Neural cell (in vitro differentiated cells): ENCODE measurements around the gene ZNRF1. TPM values are rescaled to one million over a fixed set of nuclear protein-coding genes. Genes with fewer than 3 reads are reported as not detected.

Experiments
- H2AFZ ChIP-seq: fragments of 200-600, 300-800 bp; sonication (generic), shearing (Covaris generic); 2 replicates; pipeline ENCODE4 v1.6.0; 2014; ENCODE audit warnings: low read depth, mild to moderate bottlenecking, antibody characterized with exemption, low read length, moderate library complexity
- H3F3A ChIP-seq: fragments of 200-600 bp; shearing (Covaris generic); 2 replicates; pipeline ENCODE4 v1.6.1; 2016; ENCODE audit warnings: mild to moderate bottlenecking, moderate library complexity, mixed read lengths, antibody characterized with exemption, low read length; ENCODE audit not compliant: insufficient read depth, poor library complexity, severe bottlenecking
- H3K27ac ChIP-seq: fragments of 200-600, 300-800 bp; sonication (generic), shearing (Covaris generic); 2 replicates; pipeline ENCODE4 v1.5.1; 2014; ENCODE audit warnings: mild to moderate bottlenecking, low read length, moderate library complexity
- H3K27me3 ChIP-seq: fragments of 300-800, 200-600 bp; sonication (generic), shearing (Covaris generic); 2 replicates; pipeline ENCODE4 v1.6.0; 2014; ENCODE audit warnings: mild to moderate bottlenecking, low read depth, low read length, moderate library complexity; ENCODE audit not compliant: insufficient read depth
- H3K36me3 ChIP-seq: fragments of 300-800, 200-600 bp; sonication (generic), shearing (Covaris generic); 2 replicates; pipeline ENCODE4 v1.5.1; 2014; ENCODE audit warnings: mild to moderate bottlenecking, antibody characterized with exemption, low read length, moderate library complexity; ENCODE audit not compliant: insufficient read depth
- H3K4me2 ChIP-seq: fragments of 300-800, 200-600 bp; sonication (generic), shearing (Covaris generic); 2 replicates; pipeline ENCODE4 v1.6.0; 2014; ENCODE audit warnings: mild to moderate bottlenecking, low read length
- H3K4me3 ChIP-seq: fragments of 300-800, 200-600 bp; sonication (generic), shearing (Covaris generic); 2 replicates; pipeline ENCODE4 v1.5.1; 2014; ENCODE audit warnings: mild to moderate bottlenecking, low read length, moderate library complexity
- H3K79me2 ChIP-seq: fragments of 200-600 bp; shearing (Covaris generic); replicated peaks from 2 replicates; pipeline ENCODE4 v1.6.0; 2014; ENCODE audit warnings: mild to moderate bottlenecking, low read length, moderate library complexity; ENCODE audit not compliant: insufficient read depth
- H3K9ac ChIP-seq: fragments of 300-800, 200-600 bp; sonication (generic), shearing (Covaris generic); 2 replicates; pipeline ENCODE4 v1.6.1; 2016; ENCODE audit warnings: mild to moderate bottlenecking, low read length, mixed read lengths
- H3K9me2 ChIP-seq: fragments of 200-600 bp; shearing (Covaris generic); 2 replicates; pipeline ENCODE4 v1.6.1; 2016; ENCODE audit warnings: mild to moderate bottlenecking, low read length, mixed read lengths; ENCODE audit not compliant: insufficient read depth
- H3K9me3 ChIP-seq: fragments of 200-600, 300-800 bp; sonication (generic), shearing (Covaris generic); 2 replicates; pipeline ENCODE4 v1.6.1; 2016; ENCODE audit warnings: mild to moderate bottlenecking, mixed run types, low read length, moderate library complexity, mixed read lengths
- H4K20me1 ChIP-seq: fragments of 200-600 bp; shearing (Covaris generic); 2 replicates; pipeline ENCODE4 v1.6.1; 2016; ENCODE audit warnings: mild to moderate bottlenecking, mixed run types; ENCODE audit not compliant: insufficient read depth
- EP300 ChIP-seq: fragments of 450-650 bp; conservative IDR thresholded peaks from 2 replicates; pipeline ENCODE4 v1.6.1; 2014; ENCODE audit warnings: antibody characterized with exemption, mild to moderate bottlenecking, moderate library complexity; ENCODE audit not compliant: poor library complexity, severe bottlenecking
- EZH2 ChIP-seq: fragments of 200-600, 300-800 bp; shearing (Covaris generic), sonication (generic); IDR thresholded peaks from 2 replicates; pipeline ENCODE4 v1.6.1; 2014; ENCODE audit warnings: antibody characterized with exemption, low read length, borderline replicate concordance, mild to moderate bottlenecking; ENCODE audit not compliant: insufficient read depth, poor library complexity, severe bottlenecking
- MXI1 ChIP-seq: fragments of 450-650 bp; conservative IDR thresholded peaks from 2 replicates; pipeline ENCODE4 v1.6.1; 2014; ENCODE audit warnings: antibody characterized with exemption, mild to moderate bottlenecking; ENCODE audit not compliant: poor library complexity, severe bottlenecking
- POLR2AphosphoS5 ChIP-seq: IDR thresholded peaks from 2 replicates; pipeline ENCODE4 v1.6.1; 2012
- RAD21 ChIP-seq: fragments of 450-650 bp; conservative IDR thresholded peaks from 2 replicates; pipeline ENCODE4 v1.6.1; 2014; ENCODE audit warnings: antibody characterized with exemption, mild to moderate bottlenecking, moderate library complexity
- SMC3 ChIP-seq: fragments of 450-650 bp; conservative IDR thresholded peaks from 2 replicates; pipeline ENCODE4 v1.6.1; 2014; ENCODE audit warnings: antibody characterized with exemption, mild to moderate bottlenecking, moderate library complexity; ENCODE audit not compliant: poor library complexity
- TAF1 ChIP-seq: IDR thresholded peaks from 2 replicates; pipeline ENCODE4 v1.6.1; 2012; ENCODE audit warnings: low read depth
- polyA plus RNA-seq: library from polyadenylated mRNA; depleted of rRNA; stranded (reverse); fragments of >200 nt; gene quantifications from 2 replicates; pipeline ENCODE4 v1.2.3, GENCODE V29; 2014
- TF ChIP-seq, protein P1 (sequence below): fragments of 450-650 bp; IDR thresholded peaks from 2 replicates; pipeline ENCODE4 v1.5.1; 2014; ENCODE audit warnings: antibody characterized with exemption, mild to moderate bottlenecking, moderate library complexity; ENCODE audit not compliant: poor library complexity, severe bottlenecking
- TF ChIP-seq, protein P2 (sequence below): IDR thresholded peaks from 2 replicates; pipeline ENCODE4 v1.6.1; 2012; ENCODE audit warnings: borderline replicate concordance

The ZNRF1 gene
- polyA plus RNA-seq, 1 donor from 2014 or later, result 31.6 TPM

DNA sequence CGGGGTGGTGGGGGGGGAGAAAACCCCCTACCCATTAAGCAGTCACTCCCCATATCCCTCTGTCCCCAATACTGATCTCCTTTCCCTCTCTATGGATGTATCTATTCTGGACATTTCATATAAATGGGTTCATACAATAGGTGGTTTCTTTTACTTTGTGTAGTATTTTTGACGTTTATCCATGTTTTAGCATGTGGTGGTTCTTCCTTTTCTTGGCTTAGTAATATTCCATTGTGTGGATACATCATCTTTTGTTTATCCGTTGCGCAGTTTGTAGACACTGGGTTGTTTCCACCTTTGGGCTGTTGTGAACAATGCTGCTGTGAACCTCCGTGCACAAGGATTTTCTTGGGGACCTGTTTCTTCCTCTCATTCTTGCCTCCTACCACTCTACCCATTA lies 105.2 kb downstream of the ZNRF1 start:
- no peak overlapping the region for H3K4me3 ChIP-seq
- no peaks in the 10 kb centered on the region for H3K9me3 ChIP-seq
- no peaks in the 10 kb centered on the region for H3F3A ChIP-seq
- H3K4me2 ChIP-seq, result no peak overlapping the region
- H2AFZ ChIP-seq, result no peak overlapping the region
- no peaks in the 10 kb centered on the region for H4K20me1 ChIP-seq
- H3K27me3 ChIP-seq, result no peaks in the 10 kb centered on the region
- TF ChIP-seq TAF1, result no peak
- TF ChIP-seq EZH2, result no peak
- H3K9me2 ChIP-seq, result no peaks in the 10 kb centered on the region
- no peak overlapping the region for H3K9ac ChIP-seq
- no peaks in the 10 kb centered on the region for H3K79me2 ChIP-seq
- no peaks in the 10 kb centered on the region for H3K36me3 ChIP-seq
- H3K27ac ChIP-seq, result no peak overlapping the region

DNA sequence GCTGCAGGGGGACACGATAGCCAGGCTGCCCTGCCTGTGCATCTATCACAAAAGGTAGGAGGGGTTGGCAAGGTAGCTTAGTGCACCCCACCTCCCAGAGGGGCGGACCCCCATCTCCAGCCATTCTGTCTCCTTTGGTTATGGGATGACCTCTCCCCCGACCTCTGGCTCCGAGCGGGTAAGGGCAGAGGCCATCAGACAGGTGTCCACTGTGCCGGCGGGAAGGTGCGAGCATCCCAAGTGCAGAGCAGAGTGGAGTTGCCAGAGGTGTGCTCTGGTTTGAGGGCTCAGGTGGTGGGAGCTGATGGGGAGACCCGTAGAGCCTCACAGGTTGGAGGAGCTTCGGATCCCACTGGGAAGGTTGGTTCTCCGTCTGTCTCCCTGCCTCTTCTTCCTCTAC lies 106.0 kb downstream of the ZNRF1 start:
- Histone ChIP-seq H3K27ac (no peak overlapping the region), H3K4me2 (no peak overlapping the region), H3K9me2 (no peaks in the 10 kb centered on the region), H3K36me3 (no peaks in the 10 kb centered on the region), H3K9me3 (no peaks in the 10 kb centered on the region), H3K4me3 (no peak overlapping the region), H3K27me3 (no peaks in the 10 kb centered on the region), H4K20me1 (no peaks in the 10 kb centered on the region), H3K9ac (no peak overlapping the region), H2AFZ (no peak overlapping the region), H3K79me2 (no peaks in the 10 kb centered on the region), H3F3A (no peaks in the 10 kb centered on the region)
- no peak for TF ChIP-seq TAF1
- no peak for TF ChIP-seq EP300
- TF ChIP-seq RAD21, result no peak
- no peak for TF ChIP-seq SMC3
- no peak for TF ChIP-seq EZH2
- no peak for TF ChIP-seq MXI1

DNA sequence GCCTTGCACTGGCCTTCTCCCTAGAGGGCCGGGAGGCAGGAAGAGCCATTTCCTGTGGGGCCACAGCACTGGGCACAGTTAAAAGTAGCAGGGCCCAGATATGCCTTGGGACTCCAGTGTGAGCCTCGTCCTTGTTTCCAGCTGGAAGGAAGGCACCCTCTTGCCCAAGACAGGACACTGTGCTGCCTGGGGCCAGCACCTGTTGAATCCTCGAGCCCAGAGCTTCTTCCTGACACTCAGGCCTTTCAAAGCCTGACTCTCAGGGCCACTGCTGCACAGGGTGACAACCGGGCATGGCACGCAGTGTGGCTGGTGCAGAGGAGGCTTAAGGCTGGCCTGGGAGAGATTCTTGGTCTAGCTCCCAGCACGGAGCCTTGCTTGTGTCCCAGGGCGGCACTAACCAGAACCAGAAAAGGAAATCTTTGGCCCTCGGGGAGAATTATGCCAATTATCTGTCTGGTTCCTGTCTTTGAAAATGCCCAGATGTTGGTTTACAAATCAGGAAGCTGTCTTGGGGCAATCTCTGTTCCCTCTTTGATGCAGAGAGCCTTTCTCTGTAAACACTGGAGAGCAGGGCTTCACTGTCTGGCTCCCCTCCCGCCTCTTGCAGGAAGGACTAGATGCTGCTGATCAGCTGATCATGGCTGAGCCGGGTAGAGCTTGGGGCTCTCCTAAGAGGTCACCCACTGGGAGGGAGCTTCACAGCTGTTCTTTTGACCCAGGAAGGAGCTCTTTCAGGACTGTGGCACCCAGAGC lies 106.7 kb downstream of the ZNRF1 start:
- no peak overlapping the region for H3K4me3 ChIP-seq
- no peaks in the 10 kb centered on the region for H3K36me3 ChIP-seq
- H3K27ac ChIP-seq, result no peak overlapping the region
- H3F3A ChIP-seq, result no peaks in the 10 kb centered on the region
- no peaks in the 10 kb centered on the region for H3K27me3 ChIP-seq
- no peak overlapping the region for H2AFZ ChIP-seq
- H3K4me2 ChIP-seq, result no peak overlapping the region
- no peaks in the 10 kb centered on the region for H3K79me2 ChIP-seq
- no peak overlapping the region for H3K9ac ChIP-seq
- H3K9me2 ChIP-seq, result no peaks in the 10 kb centered on the region
- H3K9me3 ChIP-seq, result no peaks in the 10 kb centered on the region
- H4K20me1 ChIP-seq, result no peaks in the 10 kb centered on the region
- no peak for TF ChIP-seq MXI1
- no peak for TF ChIP-seq EP300
- TF ChIP-seq SMC3, result no peak
- TF ChIP-seq, protein P1, sequence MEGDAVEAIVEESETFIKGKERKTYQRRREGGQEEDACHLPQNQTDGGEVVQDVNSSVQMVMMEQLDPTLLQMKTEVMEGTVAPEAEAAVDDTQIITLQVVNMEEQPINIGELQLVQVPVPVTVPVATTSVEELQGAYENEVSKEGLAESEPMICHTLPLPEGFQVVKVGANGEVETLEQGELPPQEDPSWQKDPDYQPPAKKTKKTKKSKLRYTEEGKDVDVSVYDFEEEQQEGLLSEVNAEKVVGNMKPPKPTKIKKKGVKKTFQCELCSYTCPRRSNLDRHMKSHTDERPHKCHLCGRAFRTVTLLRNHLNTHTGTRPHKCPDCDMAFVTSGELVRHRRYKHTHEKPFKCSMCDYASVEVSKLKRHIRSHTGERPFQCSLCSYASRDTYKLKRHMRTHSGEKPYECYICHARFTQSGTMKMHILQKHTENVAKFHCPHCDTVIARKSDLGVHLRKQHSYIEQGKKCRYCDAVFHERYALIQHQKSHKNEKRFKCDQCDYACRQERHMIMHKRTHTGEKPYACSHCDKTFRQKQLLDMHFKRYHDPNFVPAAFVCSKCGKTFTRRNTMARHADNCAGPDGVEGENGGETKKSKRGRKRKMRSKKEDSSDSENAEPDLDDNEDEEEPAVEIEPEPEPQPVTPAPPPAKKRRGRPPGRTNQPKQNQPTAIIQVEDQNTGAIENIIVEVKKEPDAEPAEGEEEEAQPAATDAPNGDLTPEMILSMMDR, result no peak
- TF ChIP-seq POLR2AphosphoS5, result no peak
- no peak for TF ChIP-seq RAD21
- TF ChIP-seq TAF1, result no peak
- TF ChIP-seq, protein P2, sequence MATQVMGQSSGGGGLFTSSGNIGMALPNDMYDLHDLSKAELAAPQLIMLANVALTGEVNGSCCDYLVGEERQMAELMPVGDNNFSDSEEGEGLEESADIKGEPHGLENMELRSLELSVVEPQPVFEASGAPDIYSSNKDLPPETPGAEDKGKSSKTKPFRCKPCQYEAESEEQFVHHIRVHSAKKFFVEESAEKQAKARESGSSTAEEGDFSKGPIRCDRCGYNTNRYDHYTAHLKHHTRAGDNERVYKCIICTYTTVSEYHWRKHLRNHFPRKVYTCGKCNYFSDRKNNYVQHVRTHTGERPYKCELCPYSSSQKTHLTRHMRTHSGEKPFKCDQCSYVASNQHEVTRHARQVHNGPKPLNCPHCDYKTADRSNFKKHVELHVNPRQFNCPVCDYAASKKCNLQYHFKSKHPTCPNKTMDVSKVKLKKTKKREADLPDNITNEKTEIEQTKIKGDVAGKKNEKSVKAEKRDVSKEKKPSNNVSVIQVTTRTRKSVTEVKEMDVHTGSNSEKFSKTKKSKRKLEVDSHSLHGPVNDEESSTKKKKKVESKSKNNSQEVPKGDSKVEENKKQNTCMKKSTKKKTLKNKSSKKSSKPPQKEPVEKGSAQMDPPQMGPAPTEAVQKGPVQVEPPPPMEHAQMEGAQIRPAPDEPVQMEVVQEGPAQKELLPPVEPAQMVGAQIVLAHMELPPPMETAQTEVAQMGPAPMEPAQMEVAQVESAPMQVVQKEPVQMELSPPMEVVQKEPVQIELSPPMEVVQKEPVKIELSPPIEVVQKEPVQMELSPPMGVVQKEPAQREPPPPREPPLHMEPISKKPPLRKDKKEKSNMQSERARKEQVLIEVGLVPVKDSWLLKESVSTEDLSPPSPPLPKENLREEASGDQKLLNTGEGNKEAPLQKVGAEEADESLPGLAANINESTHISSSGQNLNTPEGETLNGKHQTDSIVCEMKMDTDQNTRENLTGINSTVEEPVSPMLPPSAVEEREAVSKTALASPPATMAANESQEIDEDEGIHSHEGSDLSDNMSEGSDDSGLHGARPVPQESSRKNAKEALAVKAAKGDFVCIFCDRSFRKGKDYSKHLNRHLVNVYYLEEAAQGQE, result no peak
- no peak for TF ChIP-seq EZH2
